Non-pigmented ciliary epithelial cell (primary cell): ENCODE data around the gene LRRC23.

Experiments used
- DNase-seq: peaks from one replicate; pipeline ENCODE4 v3.0.0-alpha.2; 2010; ENCODE audit warnings: low read depth

LRRC23 gene

GRCh38 chr12:6945613-6946012 lies 41.0 kb downstream of the LRRC23 start:
- DNase-seq: no peak

GRCh38 chr12:6946033-6946919 lies 41.7 kb downstream of the LRRC23 start:
- DNase-seq: no peak

- no peak for DNase-seq
Observed at GRCh38 chr12:6946920-6947374, 42.3 kb downstream of the LRRC23 start.

GRCh38 chr12:6947615-6948014 lies 43.0 kb downstream of the LRRC23 start:
- no peak for DNase-seq

GRCh38 chr12:6948873-6949594 lies 44.4 kb downstream of the LRRC23 start:
- no peak for DNase-seq

DNA sequence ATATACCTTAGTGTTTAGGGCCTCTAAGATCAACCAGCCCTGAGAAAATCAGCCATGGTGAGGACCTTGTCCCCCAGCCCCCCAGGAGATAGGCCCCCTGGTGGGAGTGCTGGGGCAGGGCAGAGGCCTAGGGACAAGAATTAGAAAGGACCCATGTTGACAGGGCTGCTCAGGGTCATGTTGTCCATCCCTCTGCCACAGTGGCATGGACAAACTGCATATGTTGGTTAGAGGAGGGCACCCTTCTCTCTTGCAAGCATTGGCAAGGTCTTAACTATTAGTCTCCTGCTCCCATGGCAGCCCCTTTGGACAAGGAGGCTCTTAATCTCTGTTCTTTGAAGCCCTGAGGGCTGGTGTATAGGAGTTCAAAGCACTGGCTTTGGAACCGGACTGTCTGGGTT lies 45.8 kb downstream of the LRRC23 start:
- DNase-seq: no peak

DNA sequence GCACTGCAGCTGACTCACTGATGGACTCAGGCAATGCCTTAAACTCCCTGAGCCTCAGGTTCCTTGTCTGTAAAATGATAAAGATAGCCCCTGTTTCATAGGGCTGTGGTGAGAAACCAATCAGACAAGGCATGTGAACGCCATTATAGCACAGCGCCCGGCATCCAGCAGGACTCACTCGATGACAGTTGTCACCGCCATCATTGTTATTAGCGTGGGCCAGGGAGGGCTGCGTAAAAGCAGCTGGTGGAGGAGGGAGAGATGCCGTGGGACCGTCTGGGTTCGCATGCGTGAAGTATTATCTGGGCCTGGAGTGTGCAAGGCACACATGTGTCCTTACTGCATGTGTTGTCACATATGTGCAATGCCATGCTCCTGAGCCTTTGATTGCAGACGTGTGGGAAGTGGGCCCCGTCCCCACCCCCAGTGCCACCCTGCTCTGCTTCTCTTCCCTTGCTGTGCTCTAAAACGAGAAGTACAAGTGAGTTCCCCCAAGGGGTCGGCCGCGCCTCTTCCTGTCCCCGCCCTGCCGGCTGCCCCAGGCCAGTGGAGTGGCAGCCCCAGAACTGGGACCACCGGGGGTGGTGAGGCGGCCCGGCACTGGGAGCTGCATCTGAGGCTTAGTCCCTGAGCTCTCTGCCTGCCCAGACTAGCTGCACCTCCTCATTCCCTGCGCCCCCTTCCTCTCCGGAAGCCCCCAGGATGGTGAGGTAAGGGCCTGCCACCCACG lies 46.4 kb downstream of the LRRC23 start, which contains the start of gene PTPN6:
TSS of gene PTPN6 (plus strand) at position 546 of the 730 bp plus-strand sequence. CDS start at position 703, 157 bp downstream.
- no peak for DNase-seq

DNA sequence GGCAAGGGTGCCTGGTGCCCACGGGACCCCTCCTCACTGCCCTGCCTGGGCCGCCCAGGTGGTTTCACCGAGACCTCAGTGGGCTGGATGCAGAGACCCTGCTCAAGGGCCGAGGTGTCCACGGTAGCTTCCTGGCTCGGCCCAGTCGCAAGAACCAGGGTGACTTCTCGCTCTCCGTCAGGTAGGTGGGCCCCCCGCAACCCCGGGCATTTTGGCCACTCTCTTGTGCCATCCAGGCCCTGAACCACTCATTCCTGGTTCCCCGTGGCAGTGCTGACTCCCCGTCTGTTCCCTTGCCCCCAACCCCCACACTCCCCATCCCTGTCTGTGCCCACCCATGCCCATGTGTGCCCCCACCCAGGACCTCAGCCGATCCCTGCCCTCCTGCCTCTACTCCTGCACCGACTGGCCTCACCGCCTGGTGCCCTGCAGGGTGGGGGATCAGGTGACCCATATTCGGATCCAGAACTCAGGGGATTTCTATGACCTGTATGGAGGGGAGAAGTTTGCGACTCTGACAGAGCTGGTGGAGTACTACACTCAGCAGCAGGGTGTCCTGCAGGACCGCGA lies 47.0 kb downstream of the LRRC23 start:
- no peak for DNase-seq

GRCh38 chr12:6952121-6952862 lies 47.7 kb downstream of the LRRC23 start:
- no peak for DNase-seq

DNA sequence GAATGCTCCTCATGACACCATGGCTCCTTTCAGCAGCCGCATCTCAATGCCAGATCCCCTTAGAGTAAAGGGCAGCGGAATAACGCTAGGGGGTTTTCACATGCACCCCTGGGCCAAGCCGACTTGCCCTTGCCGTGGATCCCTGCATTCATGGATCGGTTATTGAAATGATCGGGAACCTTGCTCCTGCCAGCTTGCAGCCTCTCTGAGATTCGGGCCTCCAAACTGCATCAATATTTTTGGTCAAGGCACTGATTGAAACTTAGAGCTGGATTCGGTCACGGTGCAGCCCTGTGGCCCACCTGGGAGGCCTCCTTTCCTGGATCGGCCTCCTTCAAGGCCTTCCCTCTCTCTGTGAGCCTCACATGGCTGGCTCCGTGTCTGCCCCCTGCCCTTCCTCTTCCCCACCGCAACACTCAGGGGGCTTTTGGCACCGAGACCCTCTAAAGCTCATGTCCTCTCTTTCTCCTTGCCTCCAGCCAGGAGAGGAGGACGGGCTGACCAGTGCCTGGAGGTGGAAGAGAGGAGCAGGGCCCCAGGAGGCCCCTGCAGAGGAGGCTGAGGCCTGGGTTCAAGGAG lies 48.3 kb downstream of the LRRC23 start:
- DNase-seq: no peak

DNA sequence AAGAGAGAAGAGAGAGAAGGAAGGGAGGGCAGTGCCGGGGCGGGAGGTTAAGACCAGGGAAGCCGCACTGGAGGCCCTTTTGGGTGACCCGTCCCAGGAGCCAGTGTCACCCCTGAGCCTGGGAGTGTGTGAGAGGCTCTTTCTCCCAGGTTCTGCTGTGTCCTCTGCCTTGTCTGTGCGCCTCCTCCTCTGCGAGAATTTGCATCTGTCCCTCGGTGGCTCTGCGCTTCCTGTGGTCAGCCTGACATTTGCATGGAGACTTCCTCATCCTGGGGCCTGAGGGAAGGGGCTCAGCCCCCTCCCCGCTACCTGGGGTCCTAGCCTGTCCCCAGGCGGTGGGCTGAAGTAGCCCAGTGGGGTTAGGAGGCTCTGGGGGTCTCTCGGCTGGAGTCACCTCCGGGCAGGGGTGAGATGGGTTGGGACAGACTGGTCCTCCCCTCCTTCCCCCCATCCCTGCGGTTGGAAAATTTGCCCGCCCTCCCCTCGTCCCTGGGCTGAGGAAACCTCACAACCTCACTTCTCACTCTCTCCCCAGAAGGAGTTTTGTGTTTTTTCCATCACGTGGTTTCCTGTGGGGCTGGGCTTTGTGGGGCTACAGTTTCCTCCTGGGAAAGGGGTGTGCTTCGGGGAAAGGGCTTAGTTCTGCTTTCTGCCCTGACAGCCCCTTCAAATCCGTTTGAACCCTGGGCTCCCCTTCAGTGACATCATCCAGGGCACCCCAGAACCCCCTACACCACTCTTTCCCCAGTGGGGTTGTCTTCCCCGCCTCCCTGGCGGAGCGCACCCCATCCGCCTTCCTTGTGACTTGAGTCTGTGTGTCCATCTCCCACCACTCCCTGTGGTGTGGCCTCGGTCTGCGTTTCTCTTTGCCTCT lies 49.1 kb downstream of the LRRC23 start:
- no peak for DNase-seq

DNA sequence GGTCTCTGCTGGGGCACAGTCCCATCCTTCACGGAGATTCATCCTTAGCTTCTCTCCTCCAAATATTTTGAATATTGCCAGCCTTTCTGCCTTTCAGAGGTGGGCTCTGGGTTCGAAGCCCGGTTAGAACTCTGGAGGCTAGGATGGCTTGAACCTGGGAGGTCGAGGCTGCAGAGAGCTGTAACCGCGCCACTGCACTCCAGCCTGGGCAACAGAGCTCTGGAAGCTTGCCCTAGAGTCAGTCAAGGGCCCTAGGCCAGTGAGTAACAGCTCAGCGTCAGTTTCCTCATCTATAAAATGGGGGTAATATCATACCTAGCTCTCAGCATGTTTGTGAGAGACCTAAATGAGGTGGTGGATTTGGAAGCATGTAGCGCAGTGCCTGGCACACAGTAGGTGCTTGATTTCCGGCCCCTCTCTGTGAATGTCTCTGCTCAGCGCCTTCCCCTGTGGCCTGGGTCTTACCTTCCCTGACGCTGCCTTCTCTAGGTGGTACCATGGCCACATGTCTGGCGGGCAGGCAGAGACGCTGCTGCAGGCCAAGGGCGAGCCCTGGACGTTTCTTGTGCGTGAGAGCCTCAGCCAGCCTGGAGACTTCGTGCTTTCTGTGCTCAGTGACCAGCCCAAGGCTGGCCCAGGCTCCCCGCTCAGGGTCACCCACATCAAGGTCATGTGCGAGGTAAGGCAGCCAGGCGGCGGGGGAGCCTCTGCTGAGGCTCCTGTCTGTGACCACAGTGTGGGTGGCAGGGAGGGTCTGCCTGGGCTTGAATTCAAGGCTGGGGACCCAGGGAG lies 49.9 kb downstream of the LRRC23 start:
- no peak for DNase-seq

DNA sequence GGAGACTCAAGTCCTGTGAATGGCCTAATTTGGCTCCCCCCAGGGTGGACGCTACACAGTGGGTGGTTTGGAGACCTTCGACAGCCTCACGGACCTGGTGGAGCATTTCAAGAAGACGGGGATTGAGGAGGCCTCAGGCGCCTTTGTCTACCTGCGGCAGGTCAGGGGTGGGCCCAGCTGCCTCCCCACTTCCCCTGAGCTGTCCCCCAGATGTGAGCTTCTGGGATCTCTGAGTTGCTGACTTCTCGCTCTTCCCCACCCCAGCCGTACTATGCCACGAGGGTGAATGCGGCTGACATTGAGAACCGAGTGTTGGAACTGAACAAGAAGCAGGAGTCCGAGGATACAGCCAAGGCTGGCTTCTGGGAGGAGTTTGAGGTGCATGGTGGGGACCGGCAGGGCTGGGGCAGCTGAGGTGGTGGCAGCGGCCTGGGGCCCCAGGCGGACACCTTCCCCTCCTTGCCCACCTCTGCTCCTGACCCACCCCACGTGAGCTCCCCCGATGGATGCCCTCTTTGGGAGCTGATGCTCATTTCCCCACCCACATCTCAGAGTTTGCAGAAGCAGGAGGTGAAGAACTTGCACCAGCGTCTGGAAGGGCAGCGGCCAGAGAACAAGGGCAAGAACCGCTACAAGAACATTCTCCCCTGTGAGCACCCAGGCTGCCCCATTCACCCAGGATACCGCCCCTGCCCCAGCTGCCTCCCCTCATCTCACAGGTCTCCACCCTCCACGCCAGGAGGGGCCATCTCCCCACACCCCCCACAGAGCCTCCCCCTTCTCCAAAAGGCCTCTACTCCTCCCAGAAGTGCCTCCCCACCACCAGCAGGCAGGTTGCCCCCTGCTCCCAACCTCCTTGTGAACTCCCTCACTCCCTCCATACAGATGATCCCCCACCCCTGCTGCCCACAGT lies 50.7 kb downstream of the LRRC23 start:
- no peak for DNase-seq

DNA sequence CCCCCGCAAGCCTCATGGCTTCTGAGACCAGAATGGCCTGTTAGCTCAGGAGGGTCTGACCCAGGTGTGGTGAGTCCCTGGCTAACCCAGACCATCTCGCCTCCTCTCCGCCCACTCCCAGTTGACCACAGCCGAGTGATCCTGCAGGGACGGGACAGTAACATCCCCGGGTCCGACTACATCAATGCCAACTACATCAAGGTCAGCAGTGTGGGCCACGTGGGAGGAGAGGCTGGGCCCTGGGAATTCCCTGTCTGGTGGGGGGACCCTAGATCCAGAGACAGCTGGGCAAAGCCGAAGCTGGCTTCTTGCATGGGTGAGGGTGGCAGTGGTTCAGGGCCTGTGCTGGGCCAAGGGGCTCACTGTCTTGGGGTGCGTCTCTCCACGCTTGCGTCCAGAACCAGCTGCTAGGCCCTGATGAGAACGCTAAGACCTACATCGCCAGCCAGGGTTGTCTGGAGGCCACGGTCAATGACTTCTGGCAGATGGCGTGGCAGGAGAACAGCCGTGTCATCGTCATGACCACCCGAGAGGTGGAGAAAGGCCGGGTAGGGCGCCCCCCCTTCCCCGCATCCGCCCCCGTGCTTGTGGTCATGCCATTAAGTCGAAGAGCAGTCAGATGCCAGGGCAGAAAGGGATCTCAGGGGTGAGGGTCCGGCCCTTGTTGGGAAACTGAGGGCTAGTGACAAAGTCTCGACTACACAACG lies 51.6 kb downstream of the LRRC23 start:
- no peak for DNase-seq

GRCh38 chr12:6957151-6957701 lies 52.6 kb downstream of the LRRC23 start:
- DNase-seq: no peak

GRCh38 chr12:6957741-6958608 lies 53.4 kb downstream of the LRRC23 start:
- DNase-seq: no peak
